GM19099 (cell line): ENCODE measurements around the gene SGSM2.

Experiments used
- POLR2A ChIP-seq: IDR thresholded peaks from 3 replicates; pipeline ENCODE4 v1.6.1; 2011; ENCODE audit warnings: low read depth; ENCODE audit not compliant: insufficient read length; ENCODE audit errors: extremely low read depth

SGSM2 gene

GRCh38 chr17:2321399-2321798 lies 15.9 kb upstream of the SGSM2 start:
- TF ChIP-seq POLR2A: no peak

GRCh38 chr17:2323629-2324314 lies 13.5 kb upstream of the SGSM2 start:
- TF ChIP-seq POLR2A: no peak

- TF ChIP-seq POLR2A: no peak
Measured at GRCh38 chr17:2331303-2331702, 6.0 kb upstream of the SGSM2 start.

- no peak for TF ChIP-seq POLR2A
Measured at GRCh38 chr17:2335726-2336214, 1.5 kb upstream of the SGSM2 start.

GRCh38 chr17:2336215-2336851 lies 968 bp upstream of the SGSM2 start, which contains the start of gene TSR1:
TSR1 (minus strand) TSS chr17:2336457; CDS start chr17:2336427, 30 bp downstream.
- peak; percentile 90 for TF ChIP-seq POLR2A

- TF ChIP-seq POLR2A: peak; percentile 10
Measured at GRCh38 chr17:2337544-2338314, 428 bp downstream of the SGSM2 start.

GRCh38 chr17:2338315-2338657 lies 985 bp downstream of the SGSM2 start:
- no peak for TF ChIP-seq POLR2A

- TF ChIP-seq POLR2A: no peak
Measured at GRCh38 chr17:2343421-2343820, 6.1 kb downstream of the SGSM2 start.

- TF ChIP-seq POLR2A: no peak
Measured at GRCh38 chr17:2344528-2344927, 7.2 kb downstream of the SGSM2 start.

- no peak for TF ChIP-seq POLR2A
Measured at GRCh38 chr17:2346475-2346874, 9.2 kb downstream of the SGSM2 start.

GRCh38 chr17:2347805-2348685 lies 10.7 kb downstream of the SGSM2 start:
- no peak for TF ChIP-seq POLR2A

- no peak for TF ChIP-seq POLR2A
Measured at GRCh38 chr17:2351269-2351668, 14.0 kb downstream of the SGSM2 start.

- no peak for TF ChIP-seq POLR2A
Measured at GRCh38 chr17:2354311-2354710, 17.0 kb downstream of the SGSM2 start.

GRCh38 chr17:2357237-2357636 lies 19.9 kb downstream of the SGSM2 start:
- no peak for TF ChIP-seq POLR2A
